Measurements from ENCODE around the gene IPO4. TPM values are rescaled to one million over a fixed set of nuclear protein-coding genes. Genes with fewer than 3 reads are reported as not detected.

The IPO4 gene
- polyA plus RNA-seq, 3 donors: 39.6 to 48.5 (median 42.8) TPM

GRCh38 chr14:24178399-24179178, 10.0 kb downstream of the IPO4 start:
- DNase-seq: no peak

- no peak for DNase-seq
These were observed 10.7 kb downstream of the IPO4 start for GRCh38 chr14:24177891-24178290.

- DNase-seq: no peak
These were observed 11.4 kb downstream of the IPO4 start for GRCh38 chr14:24177041-24177825.

- DNase-seq: no peak
These were observed 12.0 kb downstream of the IPO4 start for GRCh38 chr14:24176599-24176998.

GRCh38 chr14:24172871-24173281, 15.7 kb downstream of the IPO4 start:
- DNase-seq: no peak

- DNase-seq: no peak
These were observed 16.3 kb downstream of the IPO4 start for GRCh38 chr14:24172261-24172860.

DNA sequence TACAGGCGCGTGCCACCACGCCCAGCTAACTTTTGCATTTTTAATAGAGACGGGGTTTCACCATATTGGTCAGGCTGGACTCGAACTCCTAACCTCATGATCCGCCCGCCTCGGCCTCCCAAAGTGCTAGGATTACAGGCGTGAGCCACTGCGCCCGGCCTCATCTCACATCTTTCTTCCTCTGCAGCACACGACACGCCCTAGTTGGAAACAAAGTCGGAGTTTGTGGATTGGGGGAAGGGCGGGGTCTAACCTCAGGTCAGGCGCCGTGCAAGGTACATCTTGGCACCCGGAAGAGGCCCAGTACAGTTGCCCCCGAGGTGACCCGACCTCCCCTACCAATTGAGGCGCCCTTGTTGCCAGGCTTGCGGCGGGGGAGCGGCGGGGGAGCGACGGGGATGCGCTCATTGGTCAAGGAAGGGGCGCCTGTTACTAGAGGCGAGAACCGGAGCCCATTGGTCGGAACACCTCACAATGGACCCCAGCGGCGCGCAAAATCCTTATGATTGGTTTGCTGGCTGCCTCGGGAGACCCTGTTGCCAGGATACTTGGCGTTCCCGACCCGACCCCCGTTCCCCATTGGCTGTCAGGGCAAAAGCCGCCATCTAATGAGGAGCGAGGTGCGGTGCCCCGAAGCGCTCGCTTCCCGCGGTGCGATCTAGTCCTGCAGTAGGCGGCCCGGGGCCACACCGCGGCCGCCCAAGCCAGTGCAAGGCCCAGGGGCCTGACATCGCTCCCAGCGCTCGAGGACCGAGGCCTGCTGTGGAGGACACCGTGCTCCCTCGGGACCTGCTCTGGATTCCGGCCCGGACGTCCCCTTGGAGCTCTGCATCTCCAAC, 17.0 kb downstream of the IPO4 start, which contains the start of gene REC8:
Gene REC8 (plus strand): TSS at position 659 of the 839 bp plus-strand sequence. CDS start 473 bp downstream, outside the sequence.
- DNase-seq: peak; percentile 97

DNA sequence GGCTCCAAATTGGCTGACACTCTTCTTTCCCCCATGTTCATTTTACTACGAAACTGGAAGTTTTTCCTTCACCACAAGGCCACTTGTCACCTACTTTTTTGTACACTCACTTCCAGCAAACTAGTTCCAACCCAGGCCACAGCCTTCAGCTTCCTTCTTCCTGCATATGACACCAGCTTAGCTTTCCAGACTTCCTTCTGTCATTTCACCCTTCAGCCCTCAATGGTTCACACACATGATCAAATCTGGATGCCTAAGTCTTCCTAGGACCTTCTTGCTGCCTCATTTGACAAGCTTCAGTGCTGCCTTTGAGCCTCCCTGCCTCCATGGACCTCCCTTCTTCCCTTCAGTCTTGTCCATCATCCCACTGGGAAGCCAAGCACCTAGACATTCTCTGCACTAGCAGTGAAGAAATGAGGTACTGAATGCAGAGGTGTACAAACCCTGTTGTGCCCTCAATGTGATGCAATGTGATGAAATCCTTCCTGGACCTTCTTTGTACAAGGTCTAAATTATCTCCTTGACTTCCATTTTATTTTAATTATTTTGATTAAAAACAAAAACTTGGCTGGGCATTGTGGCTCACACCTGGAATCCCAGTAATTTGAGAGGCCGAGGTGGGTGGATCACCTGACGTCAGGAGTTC, 21.0 kb downstream of the IPO4 start:
- no peak for DNase-seq

- DNase-seq: no peak
These were observed 22.8 kb downstream of the IPO4 start for GRCh38 chr14:24165785-24166184.

GRCh38 chr14:24164518-24164991, 24.1 kb downstream of the IPO4 start:
- no peak for DNase-seq

- no peak for DNase-seq
These were observed 26.5 kb downstream of the IPO4 start for GRCh38 chr14:24162093-24162492.

DNA sequence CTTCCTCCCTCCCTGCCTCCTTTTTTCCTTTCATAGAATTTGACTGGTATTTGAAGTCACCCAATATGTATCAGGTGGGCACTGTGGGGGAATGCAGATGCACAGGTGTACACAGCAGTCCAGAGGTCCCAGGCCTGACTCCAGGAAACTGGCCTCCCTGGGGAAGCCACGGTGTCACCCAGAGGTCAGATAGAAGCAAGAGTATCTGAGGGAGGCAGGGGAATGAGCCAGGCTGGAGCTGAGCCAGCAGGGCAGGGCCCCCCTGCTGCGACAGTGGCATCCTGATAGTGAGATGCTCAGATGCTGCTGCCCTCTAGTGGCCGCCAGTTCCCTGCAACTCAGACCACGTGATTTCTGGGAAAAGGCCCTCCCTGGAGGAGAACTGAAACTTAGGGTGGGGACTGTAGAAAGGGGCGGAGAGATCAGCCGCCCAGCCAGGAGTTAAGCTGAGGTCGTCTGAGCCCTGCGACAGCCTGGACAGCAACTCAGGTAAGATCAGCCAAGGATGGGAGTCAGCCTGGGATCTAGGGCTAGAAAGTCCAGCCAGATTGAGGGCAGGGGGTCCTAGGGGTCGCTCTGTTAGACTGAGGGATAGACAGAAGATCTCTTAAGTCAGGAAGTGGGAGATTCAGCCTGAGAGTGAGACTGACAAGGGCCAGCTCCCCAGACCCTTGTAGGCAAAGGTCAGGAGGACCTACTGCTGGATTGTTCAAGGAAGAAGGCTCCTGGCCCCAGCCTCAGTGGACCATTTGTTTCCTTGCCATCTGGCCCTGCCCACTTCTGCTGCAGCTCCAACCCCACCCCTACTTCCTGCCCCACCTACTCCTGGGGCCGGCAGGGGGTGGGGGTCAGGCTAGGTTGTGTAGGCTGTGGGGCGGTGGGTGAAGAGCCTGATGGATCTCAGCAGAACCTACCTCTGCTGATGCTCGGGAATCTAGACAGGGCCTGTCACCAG, 27.5 kb downstream of the IPO4 start, which contains the start of gene IRF9:
Gene IRF9 (plus strand): TSS at position 416 of the 955 bp plus-strand sequence. CDS start 880 bp downstream, outside the sequence.
- DNase-seq: peak; percentile 97

DNA sequence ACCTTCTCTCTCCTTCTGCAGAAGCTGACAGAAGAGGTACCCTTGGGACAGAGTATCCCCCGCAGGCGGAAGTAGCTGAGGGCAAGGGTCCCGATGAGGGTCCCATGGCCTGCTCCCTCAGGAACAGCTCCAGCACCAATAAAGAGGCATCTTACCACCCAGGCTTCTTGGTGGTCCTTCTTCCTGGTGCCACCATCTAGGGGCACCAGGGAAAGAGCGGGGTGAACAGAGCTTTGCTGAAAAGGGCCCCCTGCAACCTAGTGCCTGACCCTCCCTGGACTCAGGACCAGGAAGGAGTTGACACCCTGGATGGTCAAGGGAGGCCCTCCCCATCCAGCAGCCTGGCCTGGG, 28.1 kb downstream of the IPO4 start:
- no peak for DNase-seq

DNA sequence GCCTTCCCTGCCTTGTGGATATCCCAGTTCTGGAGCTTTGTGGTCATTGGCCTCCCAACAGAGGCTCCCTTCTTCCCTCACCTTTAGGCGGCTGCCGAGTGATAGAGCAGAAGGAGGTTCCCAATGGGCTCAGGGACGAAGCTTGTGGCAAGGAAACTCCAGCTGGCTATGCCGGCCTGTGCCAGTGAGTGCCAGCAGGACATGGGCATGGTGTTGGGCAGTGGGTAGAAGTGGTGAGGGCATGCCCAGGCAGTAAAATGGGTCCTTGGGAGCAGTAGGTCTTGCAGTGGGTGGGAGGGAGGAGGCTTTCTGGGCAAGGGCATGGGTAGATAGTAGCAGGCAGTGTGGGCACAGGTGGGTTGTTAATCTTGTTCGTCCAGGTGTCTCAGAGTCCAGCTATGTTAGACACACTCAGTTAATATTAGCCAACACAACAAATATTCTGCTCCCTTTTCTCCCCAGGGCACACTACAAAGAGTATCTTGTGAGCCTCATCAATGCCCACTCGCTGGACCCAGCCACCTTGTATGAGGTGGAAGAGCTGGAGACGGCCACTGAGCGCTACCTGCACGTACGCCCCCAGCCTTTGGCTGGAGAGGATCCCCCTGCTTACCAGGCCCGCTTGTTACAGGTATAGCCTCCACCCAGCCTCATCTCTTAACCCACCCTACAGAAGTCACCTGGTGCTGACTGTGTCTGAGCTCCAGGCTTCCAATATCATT, 28.7 kb downstream of the IPO4 start:
- DNase-seq: no peak

DNA sequence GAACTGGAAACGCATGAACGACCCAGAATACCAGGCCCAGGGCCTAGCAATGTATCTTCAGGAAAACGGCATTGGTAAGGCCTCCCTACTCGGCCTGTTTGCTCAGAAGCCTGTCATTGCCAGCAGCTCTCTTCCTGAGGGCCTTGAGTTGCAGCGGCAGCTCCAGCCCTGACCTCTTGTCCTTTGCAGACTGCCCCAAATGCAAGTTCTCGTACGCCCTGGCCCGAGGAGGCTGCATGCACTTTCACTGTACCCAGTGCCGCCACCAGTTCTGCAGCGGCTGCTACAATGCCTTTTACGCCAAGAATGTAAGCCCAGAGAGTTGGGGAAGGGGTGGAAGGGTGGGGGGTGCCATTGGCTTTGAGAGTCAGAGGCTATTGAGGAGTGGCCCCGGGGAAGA, 31.3 kb downstream of the IPO4 start:
- DNase-seq: no peak

DNA sequence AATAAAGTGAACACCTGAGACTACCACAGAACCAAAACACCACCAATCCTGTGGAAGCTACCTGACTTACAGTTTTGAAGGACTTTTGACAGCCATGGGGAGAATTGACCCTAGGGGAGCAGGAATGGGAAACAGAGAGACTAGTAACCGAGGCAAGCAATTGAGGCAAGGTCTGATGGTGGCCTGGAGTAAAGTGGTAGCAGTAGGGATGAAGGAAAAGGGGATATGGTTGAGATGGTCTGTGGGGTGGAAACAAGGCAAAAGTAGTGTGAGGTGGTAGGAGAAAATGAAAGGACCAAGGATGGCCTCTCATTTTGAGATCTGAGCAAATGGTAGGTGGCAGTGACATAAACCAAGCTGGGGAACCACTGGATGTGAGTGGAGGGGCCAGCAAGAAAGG, 31.8 kb downstream of the IPO4 start:
- no peak for DNase-seq

DNA sequence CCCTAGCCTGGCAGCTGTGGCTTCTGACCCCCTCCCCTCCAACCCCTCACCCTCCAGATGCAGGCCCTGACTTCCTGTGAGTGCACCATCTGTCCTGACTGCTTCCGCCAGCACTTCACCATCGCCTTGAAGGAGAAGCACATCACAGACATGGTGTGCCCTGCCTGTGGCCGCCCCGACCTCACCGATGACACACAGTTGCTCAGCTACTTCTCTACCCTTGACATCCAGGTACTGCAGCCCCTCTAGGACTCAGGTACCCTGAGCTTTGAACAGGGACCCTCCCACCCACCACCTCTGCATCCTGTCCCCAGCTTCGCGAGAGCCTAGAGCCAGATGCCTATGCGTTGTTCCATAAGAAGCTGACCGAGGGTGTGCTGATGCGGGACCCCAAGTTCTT, 33.5 kb downstream of the IPO4 start:
- DNase-seq: no peak

DNA sequence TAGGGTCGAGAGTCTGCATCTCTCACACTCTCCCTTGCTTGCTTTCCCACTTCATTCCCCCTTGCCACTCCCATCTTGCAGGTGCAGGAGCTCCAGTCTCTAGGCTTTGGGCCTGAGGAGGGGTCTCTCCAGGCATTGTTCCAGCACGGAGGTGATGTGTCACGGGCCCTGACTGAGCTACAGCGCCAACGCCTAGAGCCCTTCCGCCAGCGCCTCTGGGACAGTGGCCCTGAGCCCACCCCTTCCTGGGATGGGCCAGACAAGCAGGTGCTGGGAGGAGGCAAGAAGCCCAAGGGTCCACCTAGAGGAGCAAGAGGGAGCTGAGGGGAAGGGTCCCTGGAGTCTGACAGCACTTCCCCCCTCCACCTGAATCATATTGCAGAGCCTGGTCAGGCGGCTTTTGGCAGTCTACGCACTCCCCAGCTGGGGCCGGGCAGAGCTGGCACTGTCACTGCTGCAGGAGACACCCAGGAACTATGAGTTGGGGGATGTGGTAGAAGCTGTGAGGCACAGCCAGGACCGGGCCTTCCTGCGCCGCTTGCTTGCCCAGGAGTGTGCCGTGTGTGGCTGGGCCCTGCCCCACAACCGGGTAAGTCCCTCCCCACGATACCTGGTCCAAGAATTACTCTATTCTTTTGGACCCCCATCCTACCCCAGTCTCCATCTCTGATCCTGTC, 37.1 kb downstream of the IPO4 start:
- no peak for DNase-seq

GRCh38 chr14:24150993-24151392, 37.6 kb downstream of the IPO4 start:
- DNase-seq: no peak

Data from renal pelvis (tissue), 4 donors.